ENCODE data around the gene NOP9.

NOP9 gene

GRCh38 chr14:24316597-24316950, 16.9 kb downstream of the NOP9 start:
- no peak for DNase-seq (ENCODE audit: low read depth, low spot score)
- peaks cover 29% of the 10 kb centered on the region for H3K36me3 ChIP-seq (ENCODE audit: insufficient read depth, insufficient read length, low read length)
- no peaks in the 10 kb centered on the region for H3K27me3 ChIP-seq (ENCODE audit: insufficient read depth, insufficient read length)
- H3K4me1 ChIP-seq (ENCODE audit: insufficient read depth, insufficient read length) = no peaks in the 10 kb centered on the region
- TF ChIP-seq SUZ12 (IDR thresholded peaks at IDR 0.05; ENCODE audit: extremely low read depth, insufficient read depth, insufficient read length) (no peak), ZNF274 (IDR thresholded peaks at IDR 0.05; ENCODE audit: low read depth, low read length) (no peak), YY1 (IDR thresholded peaks at IDR 0.05; ENCODE audit: insufficient read depth, insufficient read length) (no peak)
- no peak overlapping the region for H3K9ac ChIP-seq (ENCODE audit: insufficient read length, low read depth)
- no peaks in the 10 kb centered on the region for H3K9me3 ChIP-seq (ENCODE audit: insufficient read depth, low read length)
- H3K4me3 ChIP-seq (ENCODE audit: insufficient read length, low read depth) = no peak overlapping the region

GRCh38 chr14:24317141-24317928, 17.7 kb downstream of the NOP9 start:
- H3K4me1 ChIP-seq (ENCODE audit: insufficient read depth, insufficient read length) = no peaks in the 10 kb centered on the region
- no peak for TF ChIP-seq YY1 (IDR thresholded peaks at IDR 0.05; ENCODE audit: insufficient read depth, insufficient read length)
- no peak for TF ChIP-seq SUZ12 (IDR thresholded peaks at IDR 0.05; ENCODE audit: extremely low read depth, insufficient read depth, insufficient read length)
- TF ChIP-seq ZNF274 (IDR thresholded peaks at IDR 0.05; ENCODE audit: low read depth, low read length) = no peak
- no peak for DNase-seq (ENCODE audit: low read depth, low spot score)
- no peaks in the 10 kb centered on the region for H3K27me3 ChIP-seq (ENCODE audit: insufficient read depth, insufficient read length)
- H3K4me3 ChIP-seq (ENCODE audit: insufficient read length, low read depth) = no peak overlapping the region
- no peaks in the 10 kb centered on the region for H3K9me3 ChIP-seq (ENCODE audit: insufficient read depth, low read length)
- peaks cover 22% of the 10 kb centered on the region for H3K36me3 ChIP-seq (ENCODE audit: insufficient read depth, insufficient read length, low read length)
- no peak overlapping the region for H3K9ac ChIP-seq (ENCODE audit: insufficient read length, low read depth)

- Histone ChIP-seq H3K27me3 (ENCODE audit: insufficient read depth, insufficient read length) (no peaks in the 10 kb centered on the region), H3K36me3 (ENCODE audit: insufficient read depth, insufficient read length, low read length) (peaks cover 1% of the 10 kb centered on the region), H3K4me1 (ENCODE audit: insufficient read depth, insufficient read length) (no peaks in the 10 kb centered on the region), H3K9ac (ENCODE audit: insufficient read length, low read depth) (no peak overlapping the region), H3K4me3 (ENCODE audit: insufficient read length, low read depth) (no peak overlapping the region), H3K9me3 (ENCODE audit: insufficient read depth, low read length) (no peaks in the 10 kb centered on the region)
- DNase-seq (ENCODE audit: low read depth, low spot score) = no peak
- TF ChIP-seq ZNF274 (IDR thresholded peaks at IDR 0.05; ENCODE audit: low read depth, low read length) = no peak
- TF ChIP-seq SUZ12 (IDR thresholded peaks at IDR 0.05; ENCODE audit: extremely low read depth, insufficient read depth, insufficient read length) = no peak
- no peak for TF ChIP-seq YY1 (IDR thresholded peaks at IDR 0.05; ENCODE audit: insufficient read depth, insufficient read length)
Measured at GRCh38 chr14:24321212-24321975, 21.7 kb downstream of the NOP9 start.

- no peak for TF ChIP-seq SUZ12 (IDR thresholded peaks at IDR 0.05; ENCODE audit: extremely low read depth, insufficient read depth, insufficient read length)
- TF ChIP-seq ZNF274 (IDR thresholded peaks at IDR 0.05; ENCODE audit: low read depth, low read length) = no peak
- no peak for TF ChIP-seq YY1 (IDR thresholded peaks at IDR 0.05; ENCODE audit: insufficient read depth, insufficient read length)
- no peaks in the 10 kb centered on the region for H3K9me3 ChIP-seq (ENCODE audit: insufficient read depth, low read length)
Measured at GRCh38 chr14:24322672-24323071, 23.0 kb downstream of the NOP9 start.

GRCh38 chr14:24323341-24323740, 23.7 kb downstream of the NOP9 start:
- DNase-seq (ENCODE audit: low read depth, low spot score) = no peak
- H3K4me1 ChIP-seq (ENCODE audit: insufficient read depth, insufficient read length) = no peaks in the 10 kb centered on the region
- no peak overlapping the region for H3K9ac ChIP-seq (ENCODE audit: insufficient read length, low read depth)
- no peaks in the 10 kb centered on the region for H3K36me3 ChIP-seq (ENCODE audit: insufficient read depth, insufficient read length, low read length)
- no peaks in the 10 kb centered on the region for H3K9me3 ChIP-seq (ENCODE audit: insufficient read depth, low read length)
- no peak overlapping the region for H3K4me3 ChIP-seq (ENCODE audit: insufficient read length, low read depth)
- TF ChIP-seq ZNF274 (IDR thresholded peaks at IDR 0.05; ENCODE audit: low read depth, low read length) (no peak), YY1 (IDR thresholded peaks at IDR 0.05; ENCODE audit: insufficient read depth, insufficient read length) (no peak), SUZ12 (IDR thresholded peaks at IDR 0.05; ENCODE audit: extremely low read depth, insufficient read depth, insufficient read length) (no peak)
- H3K27me3 ChIP-seq (ENCODE audit: insufficient read depth, insufficient read length) = no peaks in the 10 kb centered on the region

More at GRCh38 chr14:24322672-24323071, 23.0 kb downstream of the NOP9 start:
- H3K4me3 ChIP-seq (ENCODE audit: insufficient read length, low read depth) = no peak overlapping the region
- no peak for DNase-seq (ENCODE audit: low read depth, low spot score)
- H3K9ac ChIP-seq (ENCODE audit: insufficient read length, low read depth) = no peak overlapping the region
- no peaks in the 10 kb centered on the region for H3K27me3 ChIP-seq (ENCODE audit: insufficient read depth, insufficient read length)
- H3K4me1 ChIP-seq (ENCODE audit: insufficient read depth, insufficient read length) = no peaks in the 10 kb centered on the region
- no peaks in the 10 kb centered on the region for H3K36me3 ChIP-seq (ENCODE audit: insufficient read depth, insufficient read length, low read length)

- H3K4me1 ChIP-seq (ENCODE audit: insufficient read depth, insufficient read length) = no peaks in the 10 kb centered on the region
- no peak overlapping the region for H3K9ac ChIP-seq (ENCODE audit: insufficient read length, low read depth)
- TF ChIP-seq YY1 (IDR thresholded peaks at IDR 0.05; ENCODE audit: insufficient read depth, insufficient read length) (no peak), SUZ12 (IDR thresholded peaks at IDR 0.05; ENCODE audit: extremely low read depth, insufficient read depth, insufficient read length) (no peak), ZNF274 (IDR thresholded peaks at IDR 0.05; ENCODE audit: low read depth, low read length) (no peak)
- no peaks in the 10 kb centered on the region for H3K36me3 ChIP-seq (ENCODE audit: insufficient read depth, insufficient read length, low read length)
- H3K9me3 ChIP-seq (ENCODE audit: insufficient read depth, low read length) = no peaks in the 10 kb centered on the region
- H3K27me3 ChIP-seq (ENCODE audit: insufficient read depth, insufficient read length) = peaks cover 2% of the 10 kb centered on the region
- no peak overlapping the region for H3K4me3 ChIP-seq (ENCODE audit: insufficient read length, low read depth)
- no peak for DNase-seq (ENCODE audit: low read depth, low spot score)
Measured at GRCh38 chr14:24324024-24324423, 24.4 kb downstream of the NOP9 start.

GRCh38 chr14:24325041-24325530, 25.4 kb downstream of the NOP9 start:
- no peaks in the 10 kb centered on the region for H3K4me1 ChIP-seq (ENCODE audit: insufficient read depth, insufficient read length)
- TF ChIP-seq ZNF274 (IDR thresholded peaks at IDR 0.05; ENCODE audit: low read depth, low read length) (no peak), SUZ12 (IDR thresholded peaks at IDR 0.05; ENCODE audit: extremely low read depth, insufficient read depth, insufficient read length) (no peak), YY1 (IDR thresholded peaks at IDR 0.05; ENCODE audit: insufficient read depth, insufficient read length) (no peak)
- DNase-seq (ENCODE audit: low read depth, low spot score) = no peak

More at GRCh38 chr14:24325041-24325530, 25.4 kb downstream of the NOP9 start:
- H3K4me3 ChIP-seq (ENCODE audit: insufficient read length, low read depth) = no peak overlapping the region
- peaks cover 8% of the 10 kb centered on the region for H3K27me3 ChIP-seq (ENCODE audit: insufficient read depth, insufficient read length)
- no peaks in the 10 kb centered on the region for H3K9me3 ChIP-seq (ENCODE audit: insufficient read depth, low read length)
- no peak overlapping the region for H3K9ac ChIP-seq (ENCODE audit: insufficient read length, low read depth)
- no peaks in the 10 kb centered on the region for H3K36me3 ChIP-seq (ENCODE audit: insufficient read depth, insufficient read length, low read length)

Measured in NT2/D1 (cell line).